Trophoblast cell (in vitro differentiated cells and primary cell): ENCODE results near the gene NOC2L.
"Not testable (repeated sequence)": the region's sequence is repeated elsewhere in the genome, so short reads cannot be mapped to it uniquely, and the experiment has no call there.

Source experiments
- DNase-seq, 2 donors: peaks; one replicate each; pipeline ENCODE4 v3.0.0-alpha.2; 2016
- H2AFZ ChIP-seq: 2 replicates; pipeline ENCODE4 v1.6.1; 2013; ENCODE audit warnings: low read length, moderate library complexity, mild to moderate bottlenecking; ENCODE audit not compliant: insufficient read depth, poor library complexity
- H2AK5ac ChIP-seq: 2 replicates; pipeline ENCODE4 v1.6.1; 2013; ENCODE audit warnings: mild to moderate bottlenecking, low read length
- H2BK120ac ChIP-seq: 2 replicates; pipeline ENCODE4 v1.6.1; 2013; ENCODE audit warnings: low read length, mild to moderate bottlenecking, moderate library complexity; ENCODE audit not compliant: insufficient read depth, poor library complexity
- H2BK12ac ChIP-seq: 2 replicates; pipeline ENCODE4 v1.6.1; 2013; ENCODE audit warnings: mild to moderate bottlenecking, low read length, moderate library complexity
- H2BK5ac ChIP-seq: 2 replicates; pipeline ENCODE4 v1.6.1; 2013; ENCODE audit warnings: low read length, low read depth, moderate library complexity, mild to moderate bottlenecking; ENCODE audit not compliant: poor library complexity
- H3K14ac ChIP-seq: 2 replicates; pipeline ENCODE4 v1.6.1; 2013; ENCODE audit warnings: mild to moderate bottlenecking, low read length
- H3K18ac ChIP-seq: 2 replicates; pipeline ENCODE4 v1.6.1; 2013; ENCODE audit warnings: mild to moderate bottlenecking, low read length
- H3K23ac ChIP-seq: 2 replicates; pipeline ENCODE4 v1.6.1; 2013; ENCODE audit warnings: low read length
- H3K27ac ChIP-seq: 2 replicates; pipeline ENCODE4 v1.5.1; 2013; ENCODE audit warnings: low read depth, mild to moderate bottlenecking, inconsistent platforms, low read length, moderate library complexity
- H3K27me3 ChIP-seq: 2 replicates; pipeline ENCODE4 v1.6.1; 2013; ENCODE audit warnings: inconsistent platforms, mild to moderate bottlenecking, low read length, moderate library complexity; ENCODE audit not compliant: insufficient read depth
- H3K36me3 ChIP-seq, 2 experiments: 1 replicate in 1 of 2; 2 replicates in 1 of 2; pipeline ENCODE4 v1.6.1; 2013; ENCODE audit warnings: low read length in 2 of 2, mild to moderate bottlenecking in 2 of 2, moderate library complexity in 1 of 2; ENCODE audit not compliant: insufficient read depth in 2 of 2, control insufficient read depth in 1 of 2
- H3K4ac ChIP-seq: 2 replicates; pipeline ENCODE4 v1.6.1; 2013; ENCODE audit warnings: low read depth, mild to moderate bottlenecking, low read length, moderate library complexity
- H3K4me1 ChIP-seq, 2 experiments: 1 replicate in 1 of 2; 2 replicates in 1 of 2; pipeline ENCODE4 v1.6.1; 2013; ENCODE audit warnings: low read length in 2 of 2, mild to moderate bottlenecking in 2 of 2, moderate library complexity in 1 of 2; ENCODE audit not compliant: insufficient read depth in 2 of 2, control insufficient read depth in 1 of 2
- H3K4me2 ChIP-seq: 2 replicates; pipeline ENCODE4 v1.6.1; 2013; ENCODE audit warnings: inconsistent platforms, mild to moderate bottlenecking, low read length, moderate library complexity
- H3K4me3 ChIP-seq: 2 replicates; pipeline ENCODE4 v1.5.1; 2013; ENCODE audit warnings: mild to moderate bottlenecking, low read depth, low read length, inconsistent platforms
- H3K79me1 ChIP-seq: one replicate; pipeline ENCODE4 v1.6.1; 2013; ENCODE audit warnings: low read length
- H3K79me2 ChIP-seq: 2 replicates; pipeline ENCODE4 v1.6.1; 2013; ENCODE audit warnings: low read length, mild to moderate bottlenecking; ENCODE audit not compliant: control insufficient read depth, insufficient read depth, poor library complexity
- H3K9ac ChIP-seq: 2 replicates; pipeline ENCODE4 v1.6.1; 2013; ENCODE audit warnings: mild to moderate bottlenecking, low read length
- H3K9me3 ChIP-seq: 2 replicates; pipeline ENCODE4 v1.6.1; 2013; ENCODE audit warnings: low read depth, mild to moderate bottlenecking, control low read depth, inconsistent platforms, low read length; ENCODE audit not compliant: insufficient read depth
- H4K12ac ChIP-seq: 2 replicates; pipeline ENCODE4 v1.6.1; 2013; ENCODE audit warnings: low read depth, mild to moderate bottlenecking, low read length, moderate library complexity
- H4K8ac ChIP-seq: 2 replicates; pipeline ENCODE4 v1.6.1; 2013; ENCODE audit warnings: low read depth, mild to moderate bottlenecking, low read length, moderate library complexity
- H4K91ac ChIP-seq: one replicate; pipeline ENCODE4 v1.6.1; 2013; ENCODE audit warnings: low read depth, mild to moderate bottlenecking, low read length, moderate library complexity
- WGBS: extraction: QIAGEN DNeasy Blood & Tissue Kit; methylation state at CpG from one replicate; pipeline ENCODE4 v1.1.7; 2013; ENCODE audit warnings: missing lambda C conversion rate; ENCODE audit not compliant: insufficient read length, insufficient coverage; ENCODE audit errors: extremely low coverage; 5-methylcytosine and 5-hydroxymethylcytosine counted together

The NOC2L gene

GRCh38 chr1:994546-994945 is 35.5 kb upstream of the NOC2L start:
- H2AK5ac ChIP-seq, H3K79me1 ChIP-seq, H3K18ac ChIP-seq, H4K91ac ChIP-seq, H3K27ac ChIP-seq, H3K9ac ChIP-seq, H3K4me1 ChIP-seq, H2BK5ac ChIP-seq, H3K36me3 ChIP-seq, H4K12ac ChIP-seq, H3K23ac ChIP-seq, H2AFZ ChIP-seq, H4K8ac ChIP-seq, H3K79me2 ChIP-seq, DNase-seq, H2BK12ac ChIP-seq, H3K4ac ChIP-seq, H3K14ac ChIP-seq, H3K4me3 ChIP-seq, H3K4me2 ChIP-seq, H2BK120ac ChIP-seq: not testable (repeated sequence)
- peaks cover 13% of the 10 kb centered on the region for H3K9me3 ChIP-seq
- peaks cover 29% of the 10 kb centered on the region for H3K27me3 ChIP-seq
- WGBS: no CpG with 5 or more reads among the region's 6 CpGs

DNA sequence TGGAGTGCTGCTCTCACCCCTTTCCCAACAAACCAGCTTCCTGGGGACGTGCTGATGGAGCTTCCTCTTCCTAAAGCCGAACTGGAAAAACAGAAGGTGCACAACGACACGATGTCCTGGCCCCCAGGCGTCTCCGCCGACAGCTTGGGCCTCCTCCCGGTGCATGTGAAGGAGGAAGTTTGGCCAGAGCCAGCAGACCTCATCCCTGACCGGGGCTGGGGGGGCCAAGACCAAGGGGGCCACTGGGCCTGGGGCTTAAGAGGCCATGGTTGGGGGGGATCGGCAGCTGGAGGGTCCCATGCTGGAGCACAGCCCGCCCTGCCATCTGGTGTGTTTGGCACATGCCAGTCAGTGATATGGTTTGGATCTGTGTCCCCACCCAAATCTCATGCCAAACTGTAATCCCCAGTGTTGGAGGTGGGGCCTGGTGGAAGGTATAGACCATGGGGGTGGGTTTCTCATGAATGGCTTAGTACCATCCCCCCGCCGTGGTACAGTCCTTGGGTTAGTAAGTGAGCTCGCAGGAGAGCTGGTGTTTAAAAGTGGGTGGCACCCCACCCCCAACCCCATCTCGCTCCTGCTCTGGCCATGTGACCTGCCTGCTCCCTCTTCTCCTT is 34.4 kb upstream of the NOC2L start:
- H3K27me3 ChIP-seq: peaks cover 19% of the 10 kb centered on the region
- H3K18ac ChIP-seq: no peak overlapping the region
- peaks cover 1% of the 10 kb centered on the region for H3K79me1 ChIP-seq
- H4K91ac ChIP-seq: no peak overlapping the region
- H3K4ac ChIP-seq: no peak overlapping the region
- no peak overlapping the region for H3K23ac ChIP-seq
- no CpG with 5 or more reads among the region's 15 CpGs for WGBS
- H3K27ac ChIP-seq: no peak overlapping the region
- H2AK5ac ChIP-seq: no peak overlapping the region
- DNase-seq: no peak
- no peaks in the 10 kb centered on the region for H3K79me2 ChIP-seq
- no peak overlapping the region for H3K4me3 ChIP-seq
- H4K8ac ChIP-seq: no peak overlapping the region
- no peak overlapping the region for H2BK12ac ChIP-seq
- H3K14ac ChIP-seq: no peak overlapping the region
- H3K4me1 ChIP-seq: peaks cover under 1 to 9% of the 10 kb centered on the region in 2 experiments
- no peak overlapping the region for H3K4me2 ChIP-seq
- no peak overlapping the region for H2BK5ac ChIP-seq
- no peak overlapping the region for H4K12ac ChIP-seq
- no peak overlapping the region for H3K9ac ChIP-seq
- no peak overlapping the region for H2BK120ac ChIP-seq
- peaks cover 0 to 2% of the 10 kb centered on the region in 2 experiments for H3K36me3 ChIP-seq
- peaks cover 13% of the 10 kb centered on the region for H3K9me3 ChIP-seq
- H2AFZ ChIP-seq: no peak overlapping the region

- H2BK5ac ChIP-seq: no peak overlapping the region
Observed at GRCh38 chr1:992362-992761, 33.3 kb upstream of the NOC2L start.

DNA sequence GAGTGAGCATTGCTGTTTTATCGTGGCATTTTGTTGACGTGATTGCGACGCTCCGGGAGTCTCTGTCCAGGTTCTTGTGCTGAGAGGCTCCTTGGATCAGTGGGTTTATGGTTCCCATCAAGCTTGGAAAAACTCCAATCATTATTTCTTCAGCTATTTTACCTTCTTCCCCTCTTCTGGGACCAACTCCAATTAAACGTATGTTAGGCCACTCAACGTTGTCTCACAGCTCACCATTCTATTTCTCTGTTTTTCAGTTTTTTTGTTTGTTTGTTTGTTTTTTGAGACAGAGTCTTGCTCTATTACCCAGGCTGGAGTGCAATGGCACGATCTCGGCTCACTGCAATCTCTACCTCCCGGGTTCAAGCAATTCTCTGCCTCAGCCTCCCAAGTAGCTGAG is 32.8 kb upstream of the NOC2L start:
- H3K9me3 ChIP-seq: peaks cover 11% of the 10 kb centered on the region
- no peak overlapping the region for H3K9ac ChIP-seq
- no peak overlapping the region for H4K91ac ChIP-seq
- no peak overlapping the region for H4K12ac ChIP-seq
- no CpG with 5 or more reads among the region's 10 CpGs for WGBS
- H2AK5ac ChIP-seq: no peak overlapping the region
- no peak overlapping the region for H3K14ac ChIP-seq
- no peak overlapping the region for H2BK5ac ChIP-seq
- no peaks in the 10 kb centered on the region for H3K79me2 ChIP-seq
- no peak overlapping the region for H2BK12ac ChIP-seq
- H3K4me3 ChIP-seq: no peak overlapping the region
- H2AFZ ChIP-seq: no peak overlapping the region
- peaks cover 1% of the 10 kb centered on the region for H3K79me1 ChIP-seq
- no peak overlapping the region for H3K18ac ChIP-seq
- no peak overlapping the region for H3K4ac ChIP-seq
- peaks cover 0 to 2% of the 10 kb centered on the region in 2 experiments for H3K4me1 ChIP-seq
- no peak overlapping the region for H3K27ac ChIP-seq
- H2BK120ac ChIP-seq: no peak overlapping the region
- no peak for DNase-seq
- no peak overlapping the region for H3K4me2 ChIP-seq
- peaks cover 6% of the 10 kb centered on the region for H3K27me3 ChIP-seq
- H3K23ac ChIP-seq: no peak overlapping the region
- H4K8ac ChIP-seq: no peak overlapping the region
- no peaks in the 10 kb centered on the region for H3K36me3 ChIP-seq

More at GRCh38 chr1:992362-992761, 33.3 kb upstream of the NOC2L start:
- Histone ChIP-seq H3K14ac (no peak overlapping the region), H4K91ac (no peak overlapping the region), H2AK5ac (no peak overlapping the region), H3K79me1 (peaks cover 1% of the 10 kb centered on the region), H4K12ac (no peak overlapping the region), H3K4me2 (no peak overlapping the region), H3K9me3 (peaks cover 13% of the 10 kb centered on the region), H2AFZ (no peak overlapping the region), H3K4me1 (peaks cover 0 to 2% of the 10 kb centered on the region in 2 experiments), H3K79me2 (no peaks in the 10 kb centered on the region), H2BK120ac (no peak overlapping the region), H3K4ac (no peak overlapping the region), H3K36me3 (no peaks in the 10 kb centered on the region), H2BK12ac (no peak overlapping the region), H3K23ac (no peak overlapping the region), H3K27ac (no peak overlapping the region), H3K4me3 (no peak overlapping the region), H3K27me3 (peaks cover 7% of the 10 kb centered on the region), H4K8ac (no peak overlapping the region), H3K9ac (no peak overlapping the region), H3K18ac (no peak overlapping the region)
- WGBS: no CpG with 5 or more reads among the region's 7 CpGs
- no peak for DNase-seq
